ENCODE data around the gene SLCO3A1. TPM values are rescaled to one million over a fixed set of nuclear protein-coding genes. Genes with fewer than 3 reads are reported as not detected.

Gene SLCO3A1
- total RNA-seq, 2 donors from 2014 or later, result 13.0 to 15.1 TPM

DNA sequence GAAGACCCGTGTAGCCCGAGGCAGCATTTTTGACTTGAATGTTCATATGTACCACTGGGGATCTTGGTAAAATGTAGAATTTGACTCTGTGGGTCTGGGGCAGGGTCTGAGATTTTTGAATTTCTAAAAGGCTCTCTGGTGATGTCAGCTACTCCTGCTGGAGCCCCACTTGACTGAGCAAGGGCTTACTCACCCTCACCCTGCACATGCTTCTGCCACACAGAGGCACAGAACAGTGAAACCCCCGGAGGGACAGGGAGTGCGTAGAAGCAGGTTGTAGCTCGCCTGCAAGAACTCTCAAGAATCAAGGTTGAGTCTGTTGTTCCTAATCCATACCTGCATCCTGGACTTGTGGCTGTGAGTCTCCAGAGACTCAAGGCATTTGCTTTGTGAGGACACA, 41.1 kb downstream of the SLCO3A1 start:
- DNase-seq (no peak), ATAC-seq (no peak)
- intact Hi-C loops (cut with DNase I, micrococcal nuclease), result no loop called here

DNA sequence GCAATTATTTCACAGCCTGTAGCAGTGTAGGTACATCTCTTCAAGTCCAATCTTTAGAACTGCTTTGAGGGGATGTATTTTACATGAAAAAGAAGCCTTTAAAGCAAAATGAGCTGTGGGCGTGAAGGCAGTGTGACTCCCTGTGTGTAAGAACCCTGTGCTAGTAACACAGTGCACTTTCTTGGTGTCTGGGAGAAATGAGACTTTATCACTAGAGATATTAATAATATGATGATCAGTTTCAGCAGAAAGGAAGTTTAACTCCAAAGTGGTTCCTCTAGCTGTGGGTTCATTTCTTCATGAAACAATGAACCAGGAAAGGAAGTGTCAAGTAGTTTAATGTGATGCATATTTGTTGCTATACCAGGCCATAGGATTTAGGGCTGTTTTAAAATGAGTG, 41.5 kb downstream of the SLCO3A1 start:
- DNase-seq, result no peak
- intact Hi-C loops (cut with DNase I, micrococcal nuclease), result no loop called here

DNA sequence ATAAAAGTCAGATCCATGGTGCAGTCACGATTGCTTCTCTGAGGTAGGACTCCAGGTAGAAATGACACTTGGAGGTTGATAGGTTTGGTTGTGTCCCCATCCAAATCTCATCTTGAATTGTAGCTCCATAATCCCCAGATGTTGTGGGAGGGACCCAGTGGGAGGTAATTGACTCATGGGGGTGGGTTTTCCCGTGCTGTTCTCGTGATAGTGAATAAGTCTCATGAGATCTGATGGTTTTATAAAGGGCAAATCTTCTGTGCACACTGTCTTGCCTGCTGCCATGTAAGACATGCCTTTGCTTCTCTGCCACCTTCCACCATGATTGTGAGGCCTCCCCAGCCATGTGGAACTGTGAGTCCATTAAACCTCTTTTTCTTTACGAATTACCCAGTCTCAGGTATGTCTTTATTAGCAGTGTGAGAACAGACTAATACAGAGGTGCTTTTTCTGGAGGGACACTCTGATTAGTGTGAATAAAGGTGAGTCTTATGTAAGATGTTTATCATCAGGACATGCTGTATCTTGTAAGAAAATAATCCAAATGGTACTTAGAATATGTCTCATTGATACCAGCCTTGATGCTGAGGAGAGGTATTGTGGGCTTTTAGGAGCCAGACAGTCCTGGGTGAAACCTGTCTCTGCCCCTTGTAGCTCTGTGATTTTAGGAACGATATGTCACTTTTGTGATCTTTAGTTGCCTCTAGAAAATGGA, 43.0 kb downstream of the SLCO3A1 start:
- intact Hi-C loops (cut with DNase I, micrococcal nuclease), result no loop called here
- no peak for ATAC-seq

More for the DNA sequence above, 41.5 kb downstream of the SLCO3A1 start:
- ATAC-seq, result no peak

DNA sequence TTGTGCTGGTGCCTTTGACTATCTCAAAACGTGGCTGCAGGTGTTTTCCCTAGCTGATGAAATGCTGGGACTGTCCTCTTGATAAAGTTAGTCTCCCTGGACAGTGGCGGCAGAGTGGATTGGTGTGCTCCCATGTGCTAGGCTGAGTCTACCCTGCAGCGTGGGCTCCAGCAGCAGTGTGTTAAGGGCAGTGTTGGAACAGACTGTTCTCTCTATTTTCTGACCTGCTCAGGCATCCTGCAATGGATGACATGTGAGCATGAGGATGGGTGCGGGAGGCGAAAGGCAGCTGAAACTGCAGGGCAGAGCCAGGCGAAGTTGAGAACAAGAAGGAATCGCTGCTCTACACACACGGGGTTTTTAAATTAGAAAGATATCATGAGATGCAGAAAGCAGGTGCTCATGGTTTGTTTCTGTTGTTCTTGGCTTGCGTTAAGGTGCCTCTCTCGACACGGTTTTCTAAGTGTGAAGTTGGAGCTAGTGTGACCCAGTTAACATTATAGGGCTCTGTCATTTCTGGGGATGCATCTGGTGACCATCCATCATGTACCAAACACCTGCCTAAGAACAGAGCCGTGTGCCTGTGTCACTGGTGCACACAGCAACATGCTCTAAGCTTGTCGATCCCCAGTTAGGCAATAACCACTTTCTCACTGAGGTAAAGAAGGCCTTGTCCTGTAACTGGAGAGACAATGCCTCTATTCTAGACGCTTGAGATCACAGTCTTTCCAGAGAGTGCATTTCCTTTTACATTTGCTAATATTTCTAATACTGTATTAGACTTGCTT, 44.3 kb downstream of the SLCO3A1 start:
- DNase-seq, result no peak
- intact Hi-C loops (cut with DNase I, micrococcal nuclease), result no loop called here
- ATAC-seq, result no peak

More for the DNA sequence above, 43.0 kb downstream of the SLCO3A1 start:
- DNase-seq, result no peak

DNA sequence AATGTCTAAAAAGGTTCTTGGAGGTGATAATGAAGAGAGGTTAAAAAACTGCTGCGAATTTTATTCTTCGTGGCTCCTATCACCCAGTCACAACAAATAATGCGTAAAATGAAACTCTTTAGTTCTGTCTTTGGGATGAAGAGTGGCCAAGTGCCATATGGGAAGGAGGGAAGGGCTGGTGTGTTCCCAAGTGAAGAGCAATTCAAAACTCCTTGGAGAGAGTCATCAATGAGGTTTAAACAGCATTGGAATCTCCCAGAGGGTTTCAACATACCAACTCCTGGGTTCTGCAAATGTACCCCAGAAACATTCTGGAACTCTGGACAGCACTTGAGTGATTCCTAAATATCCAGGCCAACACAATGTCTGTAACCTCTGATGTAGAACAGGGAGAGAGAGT, 45.3 kb downstream of the SLCO3A1 start:
- no peak for ATAC-seq
- intact Hi-C loops (cut with DNase I, micrococcal nuclease), result no loop called here
- no peak for DNase-seq

DNA sequence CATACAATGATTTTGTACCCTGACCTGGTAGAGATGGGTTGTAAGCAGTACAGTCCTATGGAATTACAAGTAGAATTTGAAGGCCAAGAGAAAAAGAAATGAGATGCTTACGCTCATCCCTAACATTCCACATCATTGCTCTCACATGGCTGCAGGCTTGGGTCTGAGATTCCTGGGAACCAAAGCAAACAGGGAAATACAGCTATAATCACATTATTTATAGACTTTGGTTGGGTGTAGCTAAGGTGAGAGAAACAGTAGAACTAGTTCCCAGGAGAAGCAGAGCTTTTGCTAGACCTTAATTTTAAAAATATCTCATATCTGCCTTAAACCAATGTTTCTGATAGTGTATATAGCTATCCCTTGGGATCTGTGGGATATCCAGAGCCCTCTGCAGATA, 51.4 kb downstream of the SLCO3A1 start:
- intact Hi-C loops (cut with DNase I, micrococcal nuclease), result no loop called here
- ATAC-seq, result peak; percentile 80

DNA sequence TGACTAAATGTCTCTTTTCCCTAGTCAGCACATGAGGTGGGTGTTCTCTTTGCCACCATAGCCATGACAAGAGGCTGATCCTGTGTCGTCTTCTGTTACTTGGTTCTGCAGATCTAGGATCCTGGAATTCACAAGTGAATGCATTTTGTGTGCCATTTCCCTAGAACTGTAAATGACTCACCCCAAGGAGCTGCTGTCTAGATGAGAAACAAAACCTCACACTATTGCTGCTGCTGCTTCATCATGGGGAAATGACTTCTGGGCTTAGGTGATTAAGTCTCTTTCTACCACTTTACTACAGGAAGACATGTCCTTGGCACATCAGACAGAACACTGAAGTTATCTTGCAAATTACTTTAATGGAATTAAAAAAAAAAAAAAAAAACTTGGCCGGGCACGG, 54.9 kb downstream of the SLCO3A1 start:
- no peak for ATAC-seq
- no peak for DNase-seq
- intact Hi-C loops (cut with DNase I, micrococcal nuclease), result no loop called here

More for the DNA sequence above, 51.4 kb downstream of the SLCO3A1 start:
- DNase-seq, result no peak

DNA sequence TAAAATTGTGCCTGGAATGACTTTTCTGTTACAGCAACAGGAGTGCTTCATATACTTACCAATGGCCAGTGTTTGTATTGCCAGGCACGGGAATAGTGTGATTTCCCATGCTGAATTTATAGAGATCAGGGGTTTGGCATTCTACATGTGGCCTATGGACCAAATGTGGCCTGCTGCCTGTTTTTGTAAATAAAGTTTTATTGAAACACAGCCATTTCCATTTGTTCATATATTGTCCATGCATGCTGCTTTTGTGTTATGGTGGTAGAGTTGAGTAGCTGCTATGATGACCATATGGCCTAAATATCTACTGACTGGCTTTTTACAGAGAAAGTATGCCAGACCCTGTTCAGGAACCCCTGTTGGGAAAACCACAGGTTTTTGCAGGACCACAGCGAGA, 55.6 kb downstream of the SLCO3A1 start:
- intact Hi-C loops (cut with DNase I, micrococcal nuclease), result no loop called here
- no peak for DNase-seq
- ATAC-seq, result no peak

DNA sequence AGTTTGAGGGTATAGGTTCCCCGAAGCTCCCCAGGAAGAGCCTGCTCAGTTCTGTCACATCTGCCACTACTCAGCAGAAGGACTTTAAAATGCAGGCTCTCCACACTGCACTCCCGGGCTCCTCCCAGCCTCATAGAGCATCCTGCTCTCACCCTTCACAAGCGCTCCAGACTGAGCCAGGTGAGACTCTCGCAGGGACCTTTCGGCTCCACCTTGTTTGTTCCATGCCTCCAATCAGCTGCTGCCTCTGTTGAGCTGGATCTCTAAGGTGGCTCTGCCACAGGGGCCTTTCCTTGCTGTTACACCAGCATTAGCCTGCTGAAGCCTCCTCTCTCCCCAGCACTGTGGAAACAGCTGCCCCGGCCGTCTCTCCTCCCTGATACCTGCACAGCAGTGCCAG, 56.1 kb downstream of the SLCO3A1 start:
- no peak for DNase-seq
- peak; percentile 61 for ATAC-seq
- intact Hi-C loops (cut with DNase I, micrococcal nuclease), result no loop called here

DNA sequence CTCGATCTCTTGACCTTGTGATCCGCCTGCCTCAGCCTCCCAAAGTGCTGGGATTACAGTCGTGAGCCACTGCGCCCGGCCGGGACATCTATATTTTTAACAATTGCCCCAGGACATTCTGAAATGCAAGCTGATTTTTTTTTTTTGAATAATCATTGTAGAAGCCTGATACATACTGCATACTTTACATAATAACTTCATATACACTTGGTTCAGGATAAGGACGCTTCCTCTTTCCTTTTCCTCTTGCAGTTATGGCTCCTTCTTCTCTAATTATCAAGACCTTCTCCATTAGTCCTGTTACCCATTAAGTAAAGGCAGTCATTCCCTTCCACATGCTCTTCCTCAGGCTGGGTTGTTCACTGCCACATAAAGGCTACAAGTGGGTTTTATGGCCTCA, 58.3 kb downstream of the SLCO3A1 start:
- ATAC-seq, result no peak
- DNase-seq, result no peak
- intact Hi-C loops (cut with DNase I, micrococcal nuclease), result no loop called here

DNA sequence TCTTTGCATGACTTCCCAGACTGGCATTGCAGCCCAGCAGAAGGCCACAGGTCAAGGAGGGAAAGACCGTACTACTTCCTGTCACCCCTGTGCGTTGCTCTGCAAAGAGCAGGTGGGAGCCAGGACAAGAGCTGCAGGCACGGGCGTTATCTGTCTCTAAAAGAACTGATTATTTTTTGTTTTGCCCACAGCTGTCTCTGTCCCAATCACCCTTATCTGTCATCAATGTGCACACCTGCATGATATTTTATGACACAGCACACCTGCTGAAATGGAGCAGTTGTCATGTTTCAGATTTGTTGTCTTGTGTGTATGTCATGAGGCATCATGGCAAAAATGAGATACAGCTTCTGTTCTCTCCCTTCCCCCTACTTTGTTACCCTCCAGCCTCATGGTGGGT, 58.8 kb downstream of the SLCO3A1 start:
- DNase-seq (no peak), ATAC-seq (peak; percentile 3)
- intact Hi-C loops (cut with DNase I, micrococcal nuclease), result no loop called here

DNA sequence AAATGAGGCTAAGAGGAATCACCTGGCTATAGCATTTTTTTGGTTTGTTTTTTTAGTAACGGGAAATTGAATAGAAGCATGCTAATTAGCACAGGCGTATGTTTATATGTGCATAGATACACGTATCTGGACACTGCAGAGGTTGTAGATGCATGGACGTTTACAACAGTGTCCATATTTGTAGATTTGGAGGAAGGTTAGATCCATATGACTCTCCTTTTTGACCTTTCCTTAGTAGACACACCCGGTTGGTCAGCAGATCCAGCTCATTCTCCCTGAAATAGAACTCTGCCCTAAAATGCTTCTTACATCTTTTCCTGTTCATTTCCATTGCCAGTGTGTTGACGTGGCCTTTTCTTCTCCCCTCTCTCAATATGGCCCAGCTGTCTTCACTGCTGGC, 60.1 kb downstream of the SLCO3A1 start:
- ATAC-seq (peak; percentile 28), DNase-seq (no peak)
- intact Hi-C loops (cut with DNase I, micrococcal nuclease), result no loop called here

DNA sequence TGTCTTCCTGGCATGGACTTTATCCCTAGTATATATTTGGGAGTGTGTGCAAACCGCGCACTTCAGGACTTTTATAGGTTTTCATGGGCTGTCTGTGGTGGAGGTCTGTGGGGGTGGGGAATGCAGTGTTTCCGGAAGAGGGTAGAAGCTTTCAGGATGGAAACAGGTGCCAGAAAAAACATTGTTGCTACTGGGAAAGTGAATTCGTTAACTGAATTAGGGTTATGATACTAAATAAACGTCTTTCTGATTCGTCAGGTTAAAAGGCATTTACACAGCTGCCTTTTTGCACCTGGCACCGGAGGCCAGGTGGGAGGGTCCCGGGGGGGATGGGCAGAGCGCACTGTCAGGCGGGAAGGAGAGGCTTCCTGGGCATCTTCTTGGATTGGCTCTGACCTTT, 62.1 kb downstream of the SLCO3A1 start:
- intact Hi-C loops (cut with DNase I, micrococcal nuclease), result no loop called here
- peak; percentile 85 for ATAC-seq
- DNase-seq, result peak; percentile 75 to 80

DNA sequence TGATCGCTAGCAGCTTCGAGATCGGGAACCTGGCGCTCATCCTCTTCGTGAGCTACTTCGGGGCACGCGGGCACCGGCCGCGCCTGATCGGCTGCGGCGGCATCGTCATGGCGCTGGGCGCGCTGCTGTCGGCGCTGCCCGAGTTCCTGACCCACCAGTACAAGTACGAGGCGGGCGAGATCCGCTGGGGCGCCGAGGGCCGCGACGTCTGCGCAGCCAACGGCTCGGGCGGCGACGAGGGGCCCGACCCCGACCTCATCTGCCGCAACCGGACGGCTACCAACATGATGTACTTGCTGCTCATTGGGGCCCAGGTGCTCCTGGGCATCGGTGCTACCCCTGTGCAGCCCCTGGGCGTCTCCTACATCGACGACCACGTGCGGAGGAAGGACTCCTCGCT, 62.5 kb downstream of the SLCO3A1 start:
- no peak for ATAC-seq
- intact Hi-C loops (cut with DNase I, micrococcal nuclease), result no loop called here
- no peak for DNase-seq

DNA sequence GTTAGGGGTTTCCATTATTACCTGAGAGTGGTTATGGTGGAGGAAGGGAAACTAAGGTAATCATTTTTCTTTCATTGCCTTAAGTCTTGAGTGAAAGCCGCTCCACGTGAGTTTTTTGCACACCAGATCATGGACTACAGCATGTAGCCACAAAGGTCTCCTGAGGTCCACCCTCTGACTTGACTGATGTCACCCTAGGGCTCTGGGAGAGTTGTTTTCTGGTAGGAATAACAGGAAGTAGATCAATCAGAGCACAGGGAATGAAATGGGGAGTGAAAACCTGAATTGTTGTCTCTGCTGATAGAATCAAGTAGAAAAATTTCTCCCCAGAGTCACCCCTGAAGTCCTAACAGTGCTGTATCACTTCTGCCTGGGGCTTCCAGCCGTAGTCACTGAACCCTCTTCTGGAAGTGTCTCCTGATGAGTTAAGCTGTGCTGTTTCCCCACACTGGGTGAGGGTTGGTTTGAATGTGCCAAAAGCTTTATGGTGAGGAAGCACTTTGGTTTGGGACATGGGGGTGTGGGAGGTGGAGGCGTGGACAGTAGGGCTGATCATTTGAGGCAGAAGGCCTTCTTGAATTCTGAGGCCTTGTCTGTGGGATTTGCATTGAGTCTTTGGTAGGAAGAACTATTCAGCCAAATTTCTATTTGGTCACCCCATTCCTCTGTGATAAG, 64.3 kb downstream of the SLCO3A1 start:
- ATAC-seq (no peak), DNase-seq (no peak)
- intact Hi-C loops (cut with DNase I, micrococcal nuclease), result no loop called here

DNA sequence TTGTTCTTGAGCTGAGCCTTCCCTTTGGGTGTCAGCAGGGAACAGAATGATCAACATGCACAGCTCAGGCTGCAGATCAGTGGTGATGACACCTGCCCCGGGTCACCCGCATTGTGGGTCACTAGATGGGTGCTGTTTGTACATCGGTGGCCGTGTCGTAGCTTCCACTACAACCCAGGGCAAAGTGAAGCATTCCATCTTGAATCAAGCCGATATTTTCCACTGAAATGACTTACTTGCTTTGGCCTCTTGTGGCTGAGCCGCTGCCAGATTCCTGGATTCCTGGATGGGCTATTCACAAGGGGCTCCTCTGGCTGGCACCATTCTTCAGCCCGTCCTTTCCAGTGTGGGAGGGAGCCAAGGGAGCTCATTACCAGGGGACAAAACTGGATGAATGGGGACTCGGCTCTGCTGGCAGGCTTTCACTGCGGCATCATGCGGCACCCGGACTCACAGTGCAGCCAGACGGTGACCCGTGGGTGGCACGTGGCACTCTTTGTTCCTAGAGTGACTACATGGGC, 65.6 kb downstream of the SLCO3A1 start:
- no peak for ATAC-seq
- intact Hi-C loops (cut with DNase I, micrococcal nuclease), result no loop called here
- DNase-seq, result no peak

DNA sequence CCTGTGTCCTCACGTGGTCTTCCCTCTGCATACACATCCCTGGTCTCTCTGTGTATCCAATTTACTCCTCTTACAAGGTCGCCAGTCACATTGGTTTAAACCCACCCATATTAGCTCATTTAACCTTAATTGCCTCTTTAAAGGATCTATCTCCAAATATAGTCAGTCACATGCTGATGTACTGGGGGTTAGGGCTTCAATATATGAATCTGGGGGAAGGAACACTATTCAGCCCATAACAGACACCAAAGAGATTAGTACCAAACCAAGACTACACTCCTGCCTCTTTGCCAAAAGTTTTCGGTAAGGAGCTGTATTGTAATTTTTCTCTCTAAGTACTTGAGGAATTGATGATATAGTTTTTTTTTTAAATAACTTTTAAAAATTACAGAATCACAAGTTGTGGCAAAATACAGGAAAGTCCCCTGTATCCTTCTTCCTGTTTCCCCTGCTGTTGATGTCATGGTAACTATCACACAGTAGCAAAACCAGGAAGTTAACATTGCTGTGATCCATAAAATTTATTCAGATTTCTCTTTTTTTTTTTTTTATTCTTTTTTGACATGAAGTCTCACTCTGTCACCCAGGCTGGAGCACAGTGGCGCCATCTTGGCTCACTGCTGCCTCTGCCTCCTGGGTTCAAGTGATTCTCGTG, 67.8 kb downstream of the SLCO3A1 start:
- DNase-seq (no peak), ATAC-seq (peak; percentile 21)
- intact Hi-C loops (cut with DNase I, micrococcal nuclease), result no loop called here

DNA sequence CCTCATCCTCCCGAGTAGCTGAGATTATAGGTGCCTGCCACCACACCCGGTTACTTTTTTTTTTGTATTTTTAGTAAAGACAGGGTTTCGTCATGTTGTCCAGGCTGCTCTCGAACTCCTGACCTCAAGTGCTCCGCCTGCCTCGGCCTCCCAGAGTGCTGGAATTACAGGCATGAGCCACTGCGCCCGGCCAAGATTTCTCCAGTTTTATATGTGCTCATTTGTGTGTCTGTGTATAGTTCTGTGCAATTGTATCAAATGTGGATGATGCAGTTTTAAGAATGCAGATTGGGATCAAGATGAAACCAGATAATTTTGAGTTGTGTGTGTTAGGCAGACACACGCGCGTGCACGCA, 68.3 kb downstream of the SLCO3A1 start:
- intact Hi-C loops (cut with DNase I, micrococcal nuclease), result no loop called here
- DNase-seq (no peak), ATAC-seq (no peak)

Data from left colon (tissue), 2 donors.